B cell (primary cell): ENCODE measurements around the gene OR9A2.
"Not testable (repeated sequence)": the region's sequence is repeated elsewhere in the genome, so short reads cannot be mapped to it uniquely, and the experiment has no call there.

Experiments used
- CTCF ChIP-seq: fragments of 200-600 bp; IDR thresholded peaks from one replicate; pipeline ENCODE4 v1.8.0; 2022; ENCODE audit warnings: antibody characterized with exemption, mild to moderate bottlenecking
- EZH2 ChIP-seq: IDR thresholded peaks from 2 replicates; pipeline ENCODE4 v1.6.1; 2012; ENCODE audit warnings: borderline replicate concordance, low read depth, mild to moderate bottlenecking, moderate library complexity, low read length; ENCODE audit not compliant: insufficient read depth, poor library complexity, severe bottlenecking

DNA sequence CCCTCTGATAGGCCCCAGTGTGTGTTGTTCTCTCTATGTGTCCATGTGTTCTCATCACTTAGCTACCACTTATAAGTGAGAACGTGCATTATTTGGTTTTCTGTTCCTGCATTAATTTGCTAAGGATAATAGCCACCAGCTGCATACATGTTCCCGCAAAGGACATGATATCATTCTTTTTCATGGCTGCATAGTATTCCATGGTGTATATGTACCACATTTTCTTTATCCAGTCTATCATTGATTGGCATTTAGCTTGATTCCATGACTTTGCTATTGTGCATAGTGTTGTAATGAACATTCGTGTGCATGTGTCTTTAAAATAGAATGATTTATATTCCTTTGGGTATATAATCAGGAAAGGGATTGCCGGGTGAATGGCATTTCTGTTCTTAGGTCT is 48.5 kb downstream of the OR9A2 start:
- not testable (repeated sequence) for TF ChIP-seq CTCF, EZH2
